Gastroesophageal sphincter (tissue), 4 donors: ENCODE results near the gene GPR137C. TPM values are rescaled to one million over a fixed set of nuclear protein-coding genes. Genes with fewer than 3 reads are reported as not detected.

Experiments used
- ATAC-seq: fragments of 150-250 bp; one replicate; pipeline ENCODE4 v1.9.1; 2016; ENCODE audit warnings: mild to moderate bottlenecking, moderate library complexity
- H3K27ac ChIP-seq, 4 donors: fragments of 200-600 bp; sonication (generic) in 3 of 4; 1 replicate in 3 of 4; 2 replicates in 1 of 4; pipeline ENCODE4 v1.5.1; 2016 to 2019
- H3K27me3 ChIP-seq: fragments of 200-600 bp; sonication (generic); one replicate; pipeline ENCODE4 v1.5.1; 2019
- H3K36me3 ChIP-seq, 2 donors: fragments of 200-600 bp; sonication (generic); one replicate each; pipeline ENCODE4 v1.5.1; 2019; ENCODE audit warnings: control low read depth in 1 of 2
- H3K4me1 ChIP-seq, 3 donors: fragments of 200-600 bp; sonication (generic); 1 replicate in 2 of 3; 2 replicates in 1 of 3; pipeline ENCODE4 v1.5.1; 2016 to 2019; ENCODE audit warnings: control low read depth in 2 of 3
- H3K4me3 ChIP-seq, 2 donors: fragments of 200-600 bp; sonication (generic); one replicate each; pipeline ENCODE4 v1.5.1; 2019; ENCODE audit warnings: mild to moderate bottlenecking in 1 of 2, moderate library complexity in 1 of 2
- H3K9me3 ChIP-seq, 3 donors: fragments of 200-600 bp; sonication (generic); one replicate each; pipeline ENCODE4 v1.5.1; 2017 to 2019; ENCODE audit warnings: control low read depth in 2 of 3
- CTCF ChIP-seq, 4 experiments: fragments of 200-600 bp in 2 of 4; fragments of 450-650 bp in 2 of 4; sonication (generic) in 1 of 4; IDR thresholded peaks; one replicate each; pipeline ENCODE4 v1.5.1; 2017 to 2019; ENCODE audit warnings: antibody characterized with exemption in 4 of 4, mild to moderate bottlenecking in 2 of 4, moderate library complexity in 2 of 4
- EP300 ChIP-seq: sonication (generic); formaldehyde crosslinking; IDR thresholded peaks from one replicate; pipeline ENCODE4 v1.6.1; 2017; ENCODE audit warnings: antibody characterized with exemption, mild to moderate bottlenecking
- POLR2A ChIP-seq, 2 donors: fragments of 450-650 bp; IDR thresholded peaks; one replicate each; pipeline ENCODE4 v1.6.1; 2017; ENCODE audit warnings: antibody characterized with exemption in 2 of 2, mild to moderate bottlenecking in 2 of 2, moderate library complexity in 1 of 2
- POLR2AphosphoS5 ChIP-seq: sonication (generic); formaldehyde crosslinking; IDR thresholded peaks from one replicate; pipeline ENCODE4 v1.6.1; 2017; ENCODE audit warnings: antibody characterized with exemption
- WGBS, 2 donors: methylation state at CpG; one replicate each; pipeline ENCODE4 v1.1.5; 2018; ENCODE audit warnings: low coverage in 1 of 2; 5-methylcytosine and 5-hydroxymethylcytosine counted together
- total RNA-seq, 4 donors: library from RNA; depleted of rRNA; stranded (reverse); fragments of >200 nt; gene quantifications; one replicate each; pipeline ENCODE4 v1.1.0, GENCODE V29; 2016

Gene GPR137C
- total RNA-seq, 4 donors from 2014 or later, result 0.12 to 0.54 (median 0.19) TPM

GRCh38 chr14:52551205-52551604 lies 1.4 kb upstream of the GPR137C start:
- 30 to 38% methylated on average over 6 of the region's 6 CpGs for WGBS, 2 donors
- TF ChIP-seq POLR2AphosphoS5 (no peak), EP300 (no peak), CTCF (IDR thresholded peaks at IDR 0.05) (no peak), POLR2A (IDR thresholded peaks at IDR 0.05) (no peak)
- no peak for ATAC-seq
- no peaks in the 10 kb centered on the region for H3K9me3 ChIP-seq
- no peaks in the 10 kb centered on the region for H3K27me3 ChIP-seq
- peaks cover 0 to 45% (median 9%) of the 10 kb centered on the region in 3 donors for H3K4me1 ChIP-seq
- H3K36me3 ChIP-seq, result no peaks in the 10 kb centered on the region
- H3K27ac ChIP-seq, result peak overlapping the region in 3 of 4 donors; percentile 93
- peak overlapping the region; percentile 41 to 79 for H3K4me3 ChIP-seq

- TF ChIP-seq EP300 (no peak), POLR2A (IDR thresholded peaks at IDR 0.05) (no peak), POLR2AphosphoS5 (no peak), CTCF (IDR thresholded peaks at IDR 0.05) (no peak)
- WGBS, 2 donors, result 1 to 4% methylated on average over 6 to 8 of the region's 8 CpGs
- Histone ChIP-seq H3K27me3 (no peaks in the 10 kb centered on the region), H3K4me3 (peak overlapping the region; percentile 41 to 79), H3K27ac (peak overlapping the region; percentile 57 to 93 (median 93)), H3K36me3 (no peaks in the 10 kb centered on the region), H3K9me3 (no peaks in the 10 kb centered on the region), H3K4me1 (peaks cover 0 to 40% (median 9%) of the 10 kb centered on the region in 3 donors)
- ATAC-seq, result no peak
Measured at GRCh38 chr14:52551696-52552062, 957 bp upstream of the GPR137C start.

GRCh38 chr14:52553002-52553670 lies 500 bp downstream of the GPR137C start:
- Histone ChIP-seq H3K27ac (peak overlapping the region; percentile 72 to 93 (median 93)), H3K36me3 (no peaks in the 10 kb centered on the region), H3K9me3 (no peaks in the 10 kb centered on the region), H3K4me1 (peaks cover 0 to 33% (median 9%) of the 10 kb centered on the region in 3 donors), H3K4me3 (peak overlapping the region; percentile 69 to 79), H3K27me3 (no peaks in the 10 kb centered on the region)
- TF ChIP-seq POLR2A (IDR thresholded peaks at IDR 0.05) (no peak), EP300 (no peak), POLR2AphosphoS5 (no peak), CTCF (IDR thresholded peaks at IDR 0.05) (no peak)
- ATAC-seq, result peak; percentile 6
- 0% methylated on average over 9 of the region's 69 CpGs; no CpG with 5 or more reads in 1 of the 2 donors for WGBS, 2 donors

GRCh38 chr14:52553671-52554575 lies 1.3 kb downstream of the GPR137C start:
- peaks cover 0 to 33% (median 9%) of the 10 kb centered on the region in 3 donors for H3K4me1 ChIP-seq
- H3K36me3 ChIP-seq, result no peaks in the 10 kb centered on the region
- H3K4me3 ChIP-seq, result peak overlapping the region; percentile 69 to 79
- H3K27me3 ChIP-seq, result no peaks in the 10 kb centered on the region
- peaks cover 0 to 2% (median 0%) of the 10 kb centered on the region in 3 donors for H3K9me3 ChIP-seq
- ATAC-seq, result peak; percentile 30
- H3K27ac ChIP-seq, result peak overlapping the region in 2 of 4 donors; percentile 93
- 7 to 9% methylated on average over 11 to 17 of the region's 22 CpGs for WGBS, 2 donors
- TF ChIP-seq CTCF (IDR thresholded peaks at IDR 0.05) (no peak), POLR2AphosphoS5 (peak; percentile 54)
